ENCODE data around the gene FEZF1. TPM values are rescaled to one million over a fixed set of nuclear protein-coding genes. Genes with fewer than 3 reads are reported as not detected.

FEZF1 gene
- total RNA-seq, 1 experiment from 2014 or later = not detected

DNA sequence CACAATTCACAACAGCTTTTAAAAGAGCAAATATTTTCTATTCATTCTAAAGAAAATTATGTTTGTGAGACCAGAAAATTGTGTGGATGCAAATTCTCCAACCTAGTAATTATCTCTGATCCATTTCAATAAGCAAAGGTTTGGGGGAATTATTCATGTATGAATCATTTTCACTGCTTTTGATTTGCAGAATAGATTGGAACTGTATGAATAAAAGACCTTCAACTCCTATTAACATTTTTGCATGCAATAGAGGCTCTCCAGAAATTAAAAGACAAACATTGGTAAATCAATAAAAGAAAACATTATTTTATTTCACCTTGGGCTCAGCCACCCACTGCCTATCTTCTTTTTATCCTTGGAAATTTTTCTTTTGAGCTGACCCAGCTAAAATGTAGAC lies 43.5 kb downstream of the FEZF1 start:
- POLR2A ChIA-PET = no interaction called here
- in situ Hi-C loops (cut with HindIII; ENCODE audit: low pct_unique_long_range_greater_than_20kb, low sequenced_read_pairs) = no loop called here
- intact Hi-C loops (cut with micrococcal nuclease; ENCODE audit: unreplicated experiment) = no loop called here
- no peak for DNase-seq (ENCODE audit: low read depth, low spot score)
- TF ChIP-seq POLR2AphosphoS5 (IDR thresholded peaks at IDR 0.05; ENCODE audit: low read depth, low read length) (no peak), SIN3A (IDR thresholded peaks at IDR 0.05; ENCODE audit: borderline replicate concordance, insufficient read depth, low read depth, low read length) (no peak), TCF7L2 (IDR thresholded peaks at IDR 0.05; ENCODE audit: low read depth, low read length) (no peak)
- TF ChIP-seq, protein P1, sequence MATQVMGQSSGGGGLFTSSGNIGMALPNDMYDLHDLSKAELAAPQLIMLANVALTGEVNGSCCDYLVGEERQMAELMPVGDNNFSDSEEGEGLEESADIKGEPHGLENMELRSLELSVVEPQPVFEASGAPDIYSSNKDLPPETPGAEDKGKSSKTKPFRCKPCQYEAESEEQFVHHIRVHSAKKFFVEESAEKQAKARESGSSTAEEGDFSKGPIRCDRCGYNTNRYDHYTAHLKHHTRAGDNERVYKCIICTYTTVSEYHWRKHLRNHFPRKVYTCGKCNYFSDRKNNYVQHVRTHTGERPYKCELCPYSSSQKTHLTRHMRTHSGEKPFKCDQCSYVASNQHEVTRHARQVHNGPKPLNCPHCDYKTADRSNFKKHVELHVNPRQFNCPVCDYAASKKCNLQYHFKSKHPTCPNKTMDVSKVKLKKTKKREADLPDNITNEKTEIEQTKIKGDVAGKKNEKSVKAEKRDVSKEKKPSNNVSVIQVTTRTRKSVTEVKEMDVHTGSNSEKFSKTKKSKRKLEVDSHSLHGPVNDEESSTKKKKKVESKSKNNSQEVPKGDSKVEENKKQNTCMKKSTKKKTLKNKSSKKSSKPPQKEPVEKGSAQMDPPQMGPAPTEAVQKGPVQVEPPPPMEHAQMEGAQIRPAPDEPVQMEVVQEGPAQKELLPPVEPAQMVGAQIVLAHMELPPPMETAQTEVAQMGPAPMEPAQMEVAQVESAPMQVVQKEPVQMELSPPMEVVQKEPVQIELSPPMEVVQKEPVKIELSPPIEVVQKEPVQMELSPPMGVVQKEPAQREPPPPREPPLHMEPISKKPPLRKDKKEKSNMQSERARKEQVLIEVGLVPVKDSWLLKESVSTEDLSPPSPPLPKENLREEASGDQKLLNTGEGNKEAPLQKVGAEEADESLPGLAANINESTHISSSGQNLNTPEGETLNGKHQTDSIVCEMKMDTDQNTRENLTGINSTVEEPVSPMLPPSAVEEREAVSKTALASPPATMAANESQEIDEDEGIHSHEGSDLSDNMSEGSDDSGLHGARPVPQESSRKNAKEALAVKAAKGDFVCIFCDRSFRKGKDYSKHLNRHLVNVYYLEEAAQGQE (IDR thresholded peaks at IDR 0.05; ENCODE audit: insufficient read depth in 1 of 2, low read depth in 2 of 2, low read length in 1 of 2) = no peak
- TF ChIP-seq, protein P2, sequence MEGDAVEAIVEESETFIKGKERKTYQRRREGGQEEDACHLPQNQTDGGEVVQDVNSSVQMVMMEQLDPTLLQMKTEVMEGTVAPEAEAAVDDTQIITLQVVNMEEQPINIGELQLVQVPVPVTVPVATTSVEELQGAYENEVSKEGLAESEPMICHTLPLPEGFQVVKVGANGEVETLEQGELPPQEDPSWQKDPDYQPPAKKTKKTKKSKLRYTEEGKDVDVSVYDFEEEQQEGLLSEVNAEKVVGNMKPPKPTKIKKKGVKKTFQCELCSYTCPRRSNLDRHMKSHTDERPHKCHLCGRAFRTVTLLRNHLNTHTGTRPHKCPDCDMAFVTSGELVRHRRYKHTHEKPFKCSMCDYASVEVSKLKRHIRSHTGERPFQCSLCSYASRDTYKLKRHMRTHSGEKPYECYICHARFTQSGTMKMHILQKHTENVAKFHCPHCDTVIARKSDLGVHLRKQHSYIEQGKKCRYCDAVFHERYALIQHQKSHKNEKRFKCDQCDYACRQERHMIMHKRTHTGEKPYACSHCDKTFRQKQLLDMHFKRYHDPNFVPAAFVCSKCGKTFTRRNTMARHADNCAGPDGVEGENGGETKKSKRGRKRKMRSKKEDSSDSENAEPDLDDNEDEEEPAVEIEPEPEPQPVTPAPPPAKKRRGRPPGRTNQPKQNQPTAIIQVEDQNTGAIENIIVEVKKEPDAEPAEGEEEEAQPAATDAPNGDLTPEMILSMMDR (IDR thresholded peaks at IDR 0.05) = no peak
- no peaks in the 10 kb centered on the region for H3K36me3 ChIP-seq (ENCODE audit: control insufficient read depth, insufficient read depth, low read length)
- CTCF ChIA-PET = no interaction called here
- no peak overlapping the region for H3K27ac ChIP-seq (ENCODE audit: low read length)
- no peaks in the 10 kb centered on the region; the same call in 1 of the 2 replicates for H3K27me3 ChIP-seq (ENCODE audit: control insufficient read depth, insufficient read depth, low read length)
- ATAC-seq = no peak
- H3K4me3 ChIP-seq (ENCODE audit: low read depth in 2 of 2, low read length in 2 of 2) = no peak overlapping the region
- BruUV-seq (replicated peaks) = no TSS peak
- no peaks in the 10 kb centered on the region for H3K9me3 ChIP-seq (ENCODE audit: control insufficient read depth, insufficient read depth, low read depth, low read length)
- no peaks in the 10 kb centered on the region for H3K4me1 ChIP-seq (ENCODE audit: control insufficient read depth, insufficient read depth, low read length)

DNA sequence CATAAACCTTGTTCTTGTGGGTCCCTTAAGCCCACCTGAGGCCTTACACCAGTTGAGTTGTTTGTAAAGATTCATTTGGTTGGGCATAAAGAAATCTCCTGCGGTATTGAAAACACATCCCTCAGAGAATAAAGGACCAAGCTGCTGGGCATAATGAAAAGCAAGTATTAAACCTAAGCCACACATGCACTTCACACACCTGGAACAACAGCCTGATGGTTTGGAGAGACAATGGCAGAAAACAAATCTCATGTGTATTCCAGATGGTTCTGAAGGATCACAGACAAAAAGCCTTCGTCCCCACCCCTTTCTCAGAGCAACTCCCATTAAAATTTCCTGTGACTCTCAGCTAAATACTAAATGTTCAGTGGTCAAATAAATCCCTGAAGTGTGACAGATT lies 44.2 kb downstream of the FEZF1 start:
- in situ Hi-C loops (cut with HindIII; ENCODE audit: low pct_unique_long_range_greater_than_20kb, low sequenced_read_pairs) = no loop called here

DNA sequence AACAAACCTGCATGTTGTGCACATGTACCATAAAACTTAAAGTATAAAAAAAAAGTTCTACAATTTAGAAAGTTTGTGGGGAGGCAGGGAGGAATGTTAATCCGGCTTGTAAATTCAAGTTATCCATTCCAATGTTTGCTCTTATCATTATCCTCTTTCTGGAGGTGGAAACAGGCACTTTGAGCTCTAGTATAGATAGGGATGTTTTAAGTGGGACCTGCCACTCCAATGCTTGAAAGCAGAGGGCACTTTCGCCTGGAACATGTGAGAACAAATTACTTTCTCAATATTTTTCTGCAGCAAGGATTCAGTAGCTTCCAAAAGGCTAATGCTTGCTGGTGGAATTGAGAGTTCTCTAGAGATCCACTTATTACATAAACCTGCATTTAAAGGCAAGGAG lies 45.6 kb downstream of the FEZF1 start:
- BruUV-seq (replicated peaks) = no TSS peak
- no peaks in the 10 kb centered on the region for H3K9me3 ChIP-seq (ENCODE audit: control insufficient read depth, insufficient read depth, low read depth, low read length)
- no peaks in the 10 kb centered on the region for H3K36me3 ChIP-seq (ENCODE audit: control insufficient read depth, insufficient read depth, low read length)
- no peaks in the 10 kb centered on the region for H3K4me1 ChIP-seq (ENCODE audit: control insufficient read depth, insufficient read depth, low read length)
- TF ChIP-seq SIN3A (IDR thresholded peaks at IDR 0.05; ENCODE audit: borderline replicate concordance, insufficient read depth, low read depth, low read length) (no peak), POLR2AphosphoS5 (IDR thresholded peaks at IDR 0.05; ENCODE audit: low read depth, low read length) (no peak), TCF7L2 (IDR thresholded peaks at IDR 0.05; ENCODE audit: low read depth, low read length) (no peak)
- TF ChIP-seq, protein P1 (IDR thresholded peaks at IDR 0.05; ENCODE audit: insufficient read depth in 1 of 2, low read depth in 2 of 2, low read length in 1 of 2) = no peak
- TF ChIP-seq, protein P2 (IDR thresholded peaks at IDR 0.05) = no peak
- intact Hi-C loops (cut with micrococcal nuclease; ENCODE audit: unreplicated experiment) = no loop called here
- POLR2A ChIA-PET = no interaction called here
- H3K27me3 ChIP-seq (ENCODE audit: control insufficient read depth, insufficient read depth, low read length) = no peaks in the 10 kb centered on the region; the same call in 1 of the 2 replicates
- no peak overlapping the region for H3K27ac ChIP-seq (ENCODE audit: low read length)
- no peak overlapping the region for H3K4me3 ChIP-seq (ENCODE audit: low read depth in 2 of 2, low read length in 2 of 2)
- DNase-seq (ENCODE audit: low read depth, low spot score) (no peak), ATAC-seq (no peak)
- in situ Hi-C loops (cut with HindIII; ENCODE audit: low pct_unique_long_range_greater_than_20kb, low sequenced_read_pairs) = no loop called here
- CTCF ChIA-PET = no interaction called here

More for the DNA sequence above, 44.2 kb downstream of the FEZF1 start:
- no peak for TF ChIP-seq SIN3A (IDR thresholded peaks at IDR 0.05; ENCODE audit: borderline replicate concordance, insufficient read depth, low read depth, low read length)
- Histone ChIP-seq H3K4me3 (ENCODE audit: low read depth in 2 of 2, low read length in 2 of 2) (no peak overlapping the region), H3K27ac (ENCODE audit: low read length) (no peak overlapping the region), H3K4me1 (ENCODE audit: control insufficient read depth, insufficient read depth, low read length) (no peaks in the 10 kb centered on the region), H3K9me3 (ENCODE audit: control insufficient read depth, insufficient read depth, low read depth, low read length) (no peaks in the 10 kb centered on the region), H3K36me3 (ENCODE audit: control insufficient read depth, insufficient read depth, low read length) (no peaks in the 10 kb centered on the region), H3K27me3 (ENCODE audit: control insufficient read depth, insufficient read depth, low read length) (no peaks in the 10 kb centered on the region; the same call in 1 of the 2 replicates)
- CTCF ChIA-PET = no interaction called here
- POLR2A ChIA-PET = no interaction called here
- ATAC-seq (no peak), DNase-seq (ENCODE audit: low read depth, low spot score) (no peak)
- BruUV-seq (replicated peaks) = no TSS peak
- intact Hi-C loops (cut with micrococcal nuclease; ENCODE audit: unreplicated experiment) = no loop called here
